Measurements from ENCODE around the gene NEK6.
"Not testable (repeated sequence)": the region's sequence is repeated elsewhere in the genome, so short reads cannot be mapped to it uniquely, and the experiment has no call there.

Gene NEK6

GRCh38 chr9:124231095-124231737 lies 26.5 kb upstream of the NEK6 start:
- no peak for DNase-seq

- no peak for DNase-seq
Observed at GRCh38 chr9:124238546-124239140, 19.1 kb upstream of the NEK6 start.

GRCh38 chr9:124239249-124240073 lies 18.3 kb upstream of the NEK6 start:
- no peak for DNase-seq

- DNase-seq = no peak
Observed at GRCh38 chr9:124242331-124243194, 15.2 kb upstream of the NEK6 start.

- not testable (repeated sequence) for DNase-seq
Observed at GRCh38 chr9:124247393-124247792, 10.4 kb upstream of the NEK6 start.

GRCh38 chr9:124248066-124248465 lies 9.7 kb upstream of the NEK6 start:
- DNase-seq = no peak

GRCh38 chr9:124248960-124249359 lies 8.8 kb upstream of the NEK6 start:
- peak; percentile 22 for DNase-seq

GRCh38 chr9:124251204-124251603 lies 6.5 kb upstream of the NEK6 start:
- peak; percentile 31 for DNase-seq

- no peak for DNase-seq
Observed at GRCh38 chr9:124251605-124252378, 6.0 kb upstream of the NEK6 start.

GRCh38 chr9:124252878-124253277 lies 4.9 kb upstream of the NEK6 start:
- not testable (repeated sequence) for DNase-seq

- no peak for DNase-seq
Observed at GRCh38 chr9:124254261-124254682, 3.5 kb upstream of the NEK6 start.

- no peak for DNase-seq
Observed at GRCh38 chr9:124255222-124255621, 2.5 kb upstream of the NEK6 start.

GRCh38 chr9:124256517-124257069 lies 1.2 kb upstream of the NEK6 start:
- peak; percentile 28 for DNase-seq

- DNase-seq = no peak
Observed at GRCh38 chr9:124257070-124257843, 492 bp upstream of the NEK6 start.

- DNase-seq = no peak
Observed at GRCh38 chr9:124258607-124259157, 933 bp downstream of the NEK6 start.

GRCh38 chr9:124259158-124259808 lies 1.5 kb downstream of the NEK6 start:
- DNase-seq = no peak

- no peak for DNase-seq
Observed at GRCh38 chr9:124260769-124261603, 3.2 kb downstream of the NEK6 start.

- no peak for DNase-seq
Observed at GRCh38 chr9:124261736-124262648, 4.2 kb downstream of the NEK6 start.
